SHP77 treated with DMSO at 0.1 percent for 48 hours (cell line): ENCODE measurements around the gene SIRT7.

Experiments
- DNase-seq: peaks from one replicate; lab custom pipeline; 2025; lab: John Stamatoyannopoulos, UW

The SIRT7 gene

DNA sequence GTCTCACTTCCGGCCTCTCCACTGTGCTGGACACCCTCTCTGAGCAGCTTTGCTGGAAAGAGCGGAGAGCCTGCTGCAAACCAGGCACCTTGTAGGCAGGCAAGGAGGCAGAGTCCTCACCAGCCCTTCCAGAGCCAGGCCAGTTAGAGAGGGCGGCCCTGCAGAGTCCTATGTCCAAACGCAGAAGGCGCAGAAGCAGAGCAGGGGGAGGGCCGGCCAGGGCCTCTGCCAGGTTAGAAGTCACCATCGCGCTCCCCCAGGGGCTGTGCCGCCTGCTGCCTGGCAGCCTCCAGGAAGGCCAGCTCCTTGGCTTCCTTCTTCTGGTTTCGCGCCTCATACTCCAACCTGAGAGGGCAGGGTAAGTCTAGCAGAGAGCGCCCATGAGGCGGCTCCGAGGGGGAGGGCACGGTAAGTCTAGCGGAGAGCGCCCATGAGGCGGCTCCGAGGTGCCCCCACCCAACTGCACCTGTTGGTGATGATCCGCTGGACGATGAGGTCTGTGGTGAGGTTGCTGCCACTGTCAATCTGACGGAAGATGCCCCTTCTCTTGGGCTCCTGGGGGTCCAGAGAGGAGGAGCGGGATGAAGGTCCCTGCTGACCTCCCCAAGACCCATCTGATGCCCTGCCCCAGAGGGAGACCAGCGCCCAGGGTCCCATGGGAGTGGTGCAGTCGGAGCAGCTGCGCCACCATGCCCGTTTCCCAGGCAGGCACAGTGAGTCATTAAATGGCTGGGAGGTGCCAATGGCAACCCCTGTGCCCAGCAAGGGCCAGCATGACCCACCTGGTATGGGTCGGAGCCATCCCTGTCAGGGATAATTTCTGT, 13.2 kb downstream of the SIRT7 start:
- DNase-seq, result no peak

GRCh38 chr17:81903896-81904599, 13.9 kb downstream of the SIRT7 start:
- no peak for DNase-seq

GRCh38 chr17:81903415-81903831, 14.6 kb downstream of the SIRT7 start:
- DNase-seq, result no peak

DNA sequence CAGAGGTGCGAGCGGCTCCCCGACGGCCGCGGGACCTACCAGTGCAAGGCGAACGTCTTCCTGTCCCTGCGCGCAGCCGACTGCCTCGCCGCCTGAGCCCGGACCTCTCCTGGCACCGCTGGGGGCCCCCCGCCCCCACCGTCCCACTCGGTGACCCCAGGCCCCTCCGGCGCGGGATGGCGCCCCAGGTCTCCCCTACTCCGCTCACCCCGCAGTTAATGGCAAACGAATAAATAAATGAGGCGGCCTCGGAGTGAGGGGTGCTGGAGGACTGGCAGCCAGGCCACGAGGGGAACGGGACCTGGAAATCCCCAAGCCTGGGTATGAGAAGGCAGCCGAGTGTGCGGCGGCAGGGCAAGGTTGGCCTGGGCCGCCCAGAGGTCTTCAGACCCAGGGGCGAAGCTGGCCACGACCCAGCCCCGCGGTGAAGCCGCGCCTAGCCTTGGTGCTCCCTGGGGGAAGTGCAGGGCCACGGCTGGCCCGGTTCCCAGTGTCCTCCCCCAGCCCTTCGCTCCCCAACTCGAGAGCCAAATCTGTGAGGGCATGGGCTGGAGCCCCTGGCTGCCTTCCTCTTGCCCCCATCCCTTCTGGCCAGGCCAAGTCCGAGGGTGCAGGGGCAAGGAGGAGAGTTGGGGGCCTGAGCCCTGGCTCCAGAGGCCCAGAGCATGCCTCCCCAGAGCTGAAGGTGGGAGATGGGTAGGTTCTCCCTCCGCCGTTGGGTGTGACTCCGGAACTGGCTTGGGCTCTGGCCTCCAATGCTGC, 15.1 kb downstream of the SIRT7 start:
- DNase-seq, result no peak

- DNase-seq, result no peak
Observed at GRCh38 chr17:81902023-81902652, 15.8 kb downstream of the SIRT7 start, which contains the start of gene NPB. NPB (plus strand) TSS chr17:81902238; CDS start chr17:81902278, 40 bp downstream.

GRCh38 chr17:81901167-81902022, 16.6 kb downstream of the SIRT7 start:
- DNase-seq, result no peak

DNA sequence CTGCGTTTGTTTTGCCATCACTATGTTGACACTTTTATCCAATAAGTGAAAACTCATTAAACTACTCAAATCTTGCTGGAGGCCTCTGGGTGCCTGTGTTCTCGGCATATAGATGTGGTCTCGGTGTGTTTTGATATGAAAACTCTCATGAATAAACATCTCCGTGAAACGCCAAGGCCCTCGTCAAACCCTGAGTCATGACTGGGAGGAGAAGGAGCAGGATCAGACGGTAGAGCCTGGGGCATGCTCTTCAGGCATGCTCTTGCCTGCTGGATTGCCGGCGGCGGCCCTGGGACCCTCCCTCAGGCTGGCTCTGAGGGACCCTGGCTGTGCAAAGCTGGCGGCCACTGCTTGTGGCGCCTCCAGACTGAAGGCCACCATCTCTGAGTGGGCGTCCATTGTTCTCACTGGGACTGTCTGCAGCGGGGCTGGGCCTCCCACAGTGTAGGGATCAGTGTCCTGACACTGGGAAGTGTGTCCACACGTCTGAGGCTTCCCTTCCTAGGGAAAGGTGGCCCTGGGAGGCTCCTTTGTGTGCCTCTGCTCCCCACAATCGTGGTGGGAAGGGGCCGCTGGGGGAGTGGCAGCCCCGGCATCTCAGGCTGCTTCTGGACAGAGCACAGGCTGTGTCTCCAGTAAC, 17.7 kb downstream of the SIRT7 start:
- DNase-seq, result no peak

GRCh38 chr17:81899514-81900166, 18.3 kb downstream of the SIRT7 start:
- DNase-seq, result no peak

DNA sequence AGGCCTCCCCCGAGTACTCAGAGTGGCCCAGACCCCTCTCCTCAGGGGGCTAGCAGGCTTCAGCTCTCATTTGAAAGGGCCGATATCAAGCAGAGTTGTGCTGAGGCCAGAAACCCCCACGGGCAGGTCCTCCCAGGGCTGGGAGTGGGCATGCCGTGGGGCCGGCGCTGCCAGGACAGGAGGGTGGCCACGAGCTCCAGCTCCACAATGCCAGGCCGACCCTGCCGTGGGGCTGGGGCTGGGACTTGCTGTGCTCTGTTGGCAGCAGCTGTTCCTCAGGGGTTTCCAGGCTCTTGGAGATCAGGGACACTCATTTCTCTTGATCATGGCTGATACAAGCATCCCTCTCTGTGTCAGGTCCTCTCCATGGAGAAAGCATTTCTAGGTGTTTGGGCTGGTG, 19.1 kb downstream of the SIRT7 start:
- no peak for DNase-seq

- no peak for DNase-seq
Observed at GRCh38 chr17:81898029-81898866, 19.7 kb downstream of the SIRT7 start.

GRCh38 chr17:81895400-81895799, 22.6 kb downstream of the SIRT7 start:
- DNase-seq, result no peak

DNA sequence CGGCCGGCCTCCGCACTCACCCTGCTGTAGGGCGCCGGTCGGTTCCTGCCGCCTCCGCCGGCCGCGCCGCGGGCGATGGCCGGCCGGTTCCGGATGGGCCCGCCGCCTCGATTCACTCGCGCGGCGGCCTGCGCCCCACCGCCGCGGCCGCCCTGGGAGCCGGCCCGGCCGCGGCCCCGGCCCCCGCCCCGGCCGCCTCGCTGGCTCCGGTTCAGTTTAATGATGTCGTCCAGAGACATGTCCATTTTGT, 26.7 kb downstream of the SIRT7 start:
- DNase-seq, result no peak

DNA sequence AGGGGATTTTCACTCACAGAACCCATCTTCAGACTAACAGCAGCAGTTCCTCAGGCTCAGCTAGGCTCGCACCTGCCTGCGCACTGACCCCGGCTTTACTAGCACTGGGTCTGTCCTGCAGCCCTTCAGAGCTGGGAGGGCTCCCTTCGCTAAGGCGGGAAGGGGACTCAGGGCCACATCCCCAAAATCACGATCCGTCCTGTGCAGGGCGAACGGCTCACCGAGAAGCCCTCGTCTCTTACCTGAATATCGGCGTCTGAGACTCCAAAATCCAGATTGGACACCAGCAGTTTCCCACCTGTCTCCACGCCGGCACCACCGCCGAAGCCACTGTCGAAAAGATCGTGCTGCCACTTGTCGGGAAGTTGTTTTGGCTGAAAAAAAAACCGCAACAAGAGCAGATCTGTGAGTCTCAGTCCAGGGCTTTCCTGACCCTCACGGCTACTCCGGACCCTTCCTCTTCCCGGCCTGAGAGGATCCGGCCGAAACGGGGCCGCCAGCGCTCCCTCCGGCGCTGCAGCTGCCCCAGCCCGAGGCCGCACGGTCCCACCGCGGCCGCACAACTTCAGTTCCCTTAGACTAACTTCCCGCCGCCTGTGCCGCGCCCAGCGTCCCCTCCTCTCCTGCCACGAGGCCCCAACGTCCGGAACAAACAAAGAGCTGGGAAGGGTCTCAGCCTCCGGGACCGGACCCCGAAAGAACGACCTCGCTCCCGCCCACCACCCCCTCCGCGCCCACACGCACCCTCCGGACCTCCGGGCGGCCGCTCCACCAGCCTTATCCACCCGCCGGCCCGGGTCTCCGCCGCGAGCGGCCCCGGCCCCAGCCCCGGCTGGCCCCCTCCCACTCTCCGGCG, 27.3 kb downstream of the SIRT7 start:
- no peak for DNase-seq

DNA sequence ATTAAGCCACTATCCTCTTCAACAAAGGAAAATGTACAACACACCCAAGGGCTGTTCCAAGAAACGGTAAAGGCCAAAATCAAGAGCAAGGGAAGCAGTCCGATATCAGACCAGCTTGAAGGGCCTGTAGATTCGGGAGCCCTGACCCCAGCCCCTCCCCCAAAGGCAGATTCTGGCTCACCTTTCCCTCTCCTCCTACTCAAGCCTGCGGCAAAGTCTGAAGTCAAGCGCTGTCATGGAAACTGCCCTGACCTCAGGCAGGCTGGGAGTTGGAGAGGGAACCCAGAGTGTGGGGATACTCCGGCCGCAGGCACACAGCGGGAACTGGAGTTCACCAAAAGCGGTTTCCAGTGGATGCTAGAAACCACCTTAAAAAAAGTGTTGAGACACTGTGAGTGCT, 28.4 kb downstream of the SIRT7 start:
- no peak for DNase-seq

DNA sequence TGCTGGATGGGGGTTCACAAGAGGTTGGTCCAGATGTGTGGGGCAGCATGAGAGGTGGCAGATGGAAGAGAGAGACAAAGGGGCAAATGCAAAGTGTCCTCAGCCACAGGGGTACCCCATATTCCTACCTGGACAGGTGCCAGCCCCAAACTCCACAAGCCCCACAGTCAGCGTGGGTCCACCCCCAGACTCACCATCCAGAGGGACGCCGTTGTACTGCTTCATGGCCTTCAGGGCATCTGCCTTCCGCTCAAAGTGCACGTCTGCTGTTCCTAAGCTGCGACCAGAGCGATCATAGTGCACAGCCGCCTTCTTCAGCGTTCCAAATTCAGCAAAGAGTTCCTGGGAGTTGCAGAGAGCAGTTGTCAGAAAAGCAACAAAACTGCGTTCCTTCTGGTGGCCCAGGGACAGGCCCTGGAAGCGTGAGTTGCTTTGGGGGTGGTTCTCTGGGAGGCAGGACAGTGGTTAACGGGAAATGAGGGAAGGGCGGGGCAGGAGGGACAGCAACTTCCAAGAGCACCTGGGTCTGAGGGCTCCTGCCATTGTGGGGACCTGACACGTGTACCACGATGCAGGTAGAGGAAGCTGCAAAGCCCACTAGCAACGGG, 28.9 kb downstream of the SIRT7 start:
- DNase-seq, result no peak

DNA sequence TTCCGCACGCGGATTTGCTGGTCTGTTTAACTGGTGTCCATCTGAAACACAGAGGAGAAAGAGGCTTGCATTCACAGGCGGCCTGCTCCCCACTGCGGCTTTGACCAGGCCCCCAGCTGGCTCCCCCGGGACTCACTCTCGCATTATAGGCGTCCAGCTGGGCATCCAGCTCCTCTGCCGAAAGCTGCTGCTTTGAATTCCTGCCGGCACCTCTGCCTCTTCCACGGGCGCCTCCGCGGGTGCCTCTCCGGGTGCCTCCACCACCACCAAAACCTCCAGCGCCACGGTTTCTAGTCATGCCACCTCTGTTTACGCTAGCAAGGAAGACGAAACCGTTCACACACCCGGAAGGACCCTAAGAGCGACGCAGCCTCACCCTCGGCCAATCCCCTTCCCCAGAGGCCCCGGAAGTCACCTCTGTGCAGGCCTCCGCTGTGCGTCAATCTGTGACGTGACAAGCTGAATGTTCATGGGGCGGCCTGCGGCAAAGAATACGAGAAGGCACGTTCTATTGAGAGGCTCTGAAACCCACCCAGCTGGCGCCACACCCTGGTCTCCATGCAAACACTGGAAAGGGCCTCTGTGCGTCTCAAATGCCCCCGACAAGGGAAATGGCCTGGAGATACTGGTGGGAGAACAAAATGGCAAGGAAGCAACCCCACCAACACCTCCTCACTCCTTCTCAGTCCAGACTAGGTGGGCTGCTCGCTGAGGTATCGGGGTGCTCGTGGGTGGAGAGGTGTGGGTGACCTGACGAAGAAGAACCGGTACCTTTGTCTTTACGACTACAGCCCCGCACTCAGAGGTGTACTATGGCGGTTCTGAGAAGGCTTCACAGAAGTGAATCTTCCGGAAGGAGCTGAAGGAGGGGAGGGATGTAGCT, 29.6 kb downstream of the SIRT7 start:
- DNase-seq, result no peak

GRCh38 chr17:81885869-81886548, 32.0 kb downstream of the SIRT7 start:
- DNase-seq, result no peak
